ENCODE data around the gene CFAP299. TPM values are rescaled to one million over a fixed set of nuclear protein-coding genes. Genes with fewer than 3 reads are reported as not detected.

The CFAP299 gene
- total and polyA plus RNA-seq, 2 of the 8 experiments (the other 6 are each of a cell fraction or from before 2014, with no cell fraction given) = not detected

- no peak overlapping the region for H2AFZ ChIP-seq (ENCODE audit: low read length)
- H3K9ac ChIP-seq (replicated peaks in 1 of 4; ENCODE audit: extremely low read depth in 1 of 4, low read depth in 3 of 4, low read length in 3 of 4) = no peak overlapping the region
- H4K20me1 ChIP-seq (replicated peaks in 1 of 2; ENCODE audit: control insufficient read depth in 1 of 2, insufficient read depth in 2 of 2, low read length in 2 of 2) = no peaks in the 10 kb centered on the region
- H4K91ac ChIP-seq (replicated peaks; ENCODE audit: insufficient read length, low read length) = no peak overlapping the region
- H3K18ac ChIP-seq (ENCODE audit: extremely low read depth, low read length) = no peak overlapping the region
- no peaks in the 10 kb centered on the region for H3K27me3 ChIP-seq (replicated peaks in 1 of 4; ENCODE audit: control insufficient read depth in 3 of 4, extremely low read depth in 1 of 4, insufficient read depth in 3 of 4, low read length in 3 of 4)
- no peaks in the 10 kb centered on the region for H3K36me3 ChIP-seq (ENCODE audit: control insufficient read depth in 2 of 4, insufficient read depth in 4 of 4, low read length in 3 of 4)
- no peak overlapping the region for H2AK5ac ChIP-seq (ENCODE audit: low read depth, low read length)
- H3K79me2 ChIP-seq (ENCODE audit: control insufficient read depth in 1 of 2, insufficient read depth in 2 of 2, low read length in 2 of 2) = no peaks in the 10 kb centered on the region
- H4K8ac ChIP-seq (ENCODE audit: extremely low read depth, insufficient read depth, low read length) = no peak overlapping the region
- no peak overlapping the region for H3K27ac ChIP-seq (ENCODE audit: low read depth, low read length)
- DNase-seq (ENCODE audit: low read depth in 1 of 2, low spot score in 2 of 2) (no peak), FAIRE-seq (no peak)
- H3K4ac ChIP-seq (replicated peaks; ENCODE audit: insufficient read length, low read depth, low read length) = no peak overlapping the region
- no peak overlapping the region for H2BK20ac ChIP-seq (ENCODE audit: low read length)
- no peaks in the 10 kb centered on the region for H3K79me1 ChIP-seq (ENCODE audit: low read depth, low read length)
- H3K9me3 ChIP-seq (ENCODE audit: insufficient read depth in 2 of 2, low read depth in 1 of 2, low read length in 1 of 2) = no peaks in the 10 kb centered on the region
- H2BK5ac ChIP-seq (ENCODE audit: low read depth, low read length) = no peak overlapping the region
- ChIA-PET POLR2A (ENCODE audit: partially characterized antibody) (no interaction called here), CTCF (ENCODE audit: partially characterized antibody) (no interaction called here)
- no peak overlapping the region for H3K14ac ChIP-seq (ENCODE audit: insufficient read length)
- H3K23me2 ChIP-seq (ENCODE audit: low read depth, low read length) = no peaks in the 10 kb centered on the region
- 92% methylated on average over 1 of the region's 1 CpG; no CpG with 5 or more reads in 1 of the 2 experiments for WGBS, 2 experiments (ENCODE audit: extremely low coverage in 1 of 2, insufficient coverage in 1 of 2, insufficient read length in 1 of 2, insufficient replicate concordance in 2 of 2, low coverage in 1 of 2, low lambda C conversion rate in 2 of 2, missing lambda C conversion rate in 1 of 2)
- H3K23ac ChIP-seq (ENCODE audit: insufficient read length) = no peak overlapping the region
- H2BK12ac ChIP-seq (ENCODE audit: low read depth, low read length) = no peak overlapping the region
- no peak overlapping the region for H2BK15ac ChIP-seq (ENCODE audit: low read length)
- H3K56ac ChIP-seq (replicated peaks; ENCODE audit: insufficient read length, low read depth, low read length) = no peak overlapping the region
- TF ChIP-seq TBP (IDR thresholded peaks at IDR 0.05; ENCODE audit: low read depth, low read length) = no peak
- TF ChIP-seq SIN3A (conservative IDR thresholded peaks at IDR 0.05 in 1 of 2, IDR thresholded peaks at IDR 0.05 in 1 of 2; ENCODE audit: low read depth in 1 of 2, low read length in 2 of 2) = no peak
- no peak for TF ChIP-seq JUN (IDR thresholded peaks at IDR 0.05; ENCODE audit: low read depth, low read length)
- TF ChIP-seq CEBPB (IDR thresholded peaks at IDR 0.05; ENCODE audit: low read depth, low read length) = no peak
- no peak for TF ChIP-seq SIRT6 (IDR thresholded peaks at IDR 0.05; ENCODE audit: low read length)
- TF ChIP-seq POLR2AphosphoS5 (IDR thresholded peaks at IDR 0.05; ENCODE audit: low read depth, low read length) = no peak
- TF ChIP-seq POU5F1 (IDR thresholded peaks at IDR 0.05; ENCODE audit: low read depth, low read length) = no peak
- no peak for TF ChIP-seq SUZ12 (IDR thresholded peaks at IDR 0.05; ENCODE audit: low read length)
- H4K5ac ChIP-seq (ENCODE audit: insufficient read length, low read depth, low read length) = no peak overlapping the region
- no peak overlapping the region for H2BK120ac ChIP-seq (replicated peaks; ENCODE audit: low read depth, low read length)
- no peaks in the 10 kb centered on the region for H3K4me1 ChIP-seq (replicated peaks in 1 of 4; ENCODE audit: control insufficient read depth in 3 of 4, insufficient read depth in 4 of 4, low read length in 3 of 4)
- H3K4me2 ChIP-seq (ENCODE audit: insufficient read depth in 1 of 2, low read depth in 2 of 2, low read length in 2 of 2) = no peak overlapping the region
- H3K4me3 ChIP-seq (ENCODE audit: extremely low read depth in 1 of 4, insufficient read depth in 2 of 4, low read depth in 3 of 4, low read length in 4 of 4) = no peak overlapping the region
These were observed 467.8 kb downstream of the CFAP299 start for GRCh38 chr4:80803337-80803736.
